Subcutaneous abdominal adipose tissue (tissue), 5 donors: ENCODE measurements around the gene NINJ2.

Source experiments
- H3K27ac ChIP-seq: one replicate; pipeline ENCODE4 v1.7.0; 2013; ENCODE audit warnings: low read depth, mild to moderate bottlenecking, inconsistent platforms, low read length, moderate library complexity
- H3K27me3 ChIP-seq, 5 donors: one replicate each; pipeline ENCODE4 v1.7.0; 2013; ENCODE audit warnings: low read length in 5 of 5, inconsistent platforms in 1 of 5; ENCODE audit not compliant: control insufficient read depth in 5 of 5, insufficient read depth in 4 of 5
- H3K36me3 ChIP-seq, 5 donors: one replicate each; pipeline ENCODE4 v1.7.0; 2013; ENCODE audit warnings: low read length in 5 of 5; ENCODE audit not compliant: control insufficient read depth in 5 of 5, insufficient read depth in 5 of 5
- H3K4me1 ChIP-seq, 5 donors: one replicate each; pipeline ENCODE4 v1.7.0; 2013; ENCODE audit warnings: low read length in 5 of 5, mild to moderate bottlenecking in 3 of 5, moderate library complexity in 1 of 5; ENCODE audit not compliant: control insufficient read depth in 5 of 5, insufficient read depth in 5 of 5
- H3K4me3 ChIP-seq, 5 donors: one replicate each; pipeline ENCODE4 v1.7.0; 2013; ENCODE audit warnings: low read length in 5 of 5, low read depth in 1 of 5
- H3K9ac ChIP-seq, 5 donors: one replicate each; pipeline ENCODE4 v1.7.0; 2013; ENCODE audit warnings: low read length in 5 of 5, mild to moderate bottlenecking in 4 of 5, moderate library complexity in 3 of 5
- H3K9me3 ChIP-seq, 5 donors: one replicate each; pipeline ENCODE4 v1.7.0; 2013; ENCODE audit warnings: low read length in 5 of 5; ENCODE audit not compliant: control insufficient read depth in 5 of 5
- donor health status: healthy.
- donor health status: healthy.
- donor health status: healthy.
- donor health status: healthy.
- donor health status: healthy.

NINJ2 gene

GRCh38 chr12:674272-674781 is 11.1 kb upstream of the NINJ2 start:
- no peak overlapping the region for H3K4me3 ChIP-seq
- H3K27ac ChIP-seq: no peak overlapping the region
- H3K36me3 ChIP-seq: no peaks in the 10 kb centered on the region
- H3K27me3 ChIP-seq: no peaks in the 10 kb centered on the region
- no peak overlapping the region for H3K9ac ChIP-seq
- H3K4me1 ChIP-seq: peaks cover 0 to 6% (median 0%) of the 10 kb centered on the region in 5 donors
- no peaks in the 10 kb centered on the region for H3K9me3 ChIP-seq

GRCh38 chr12:673849-674248 is 10.6 kb upstream of the NINJ2 start:
- Histone ChIP-seq H3K27ac (no peak overlapping the region), H3K9ac (no peak overlapping the region), H3K4me1 (peaks cover 0 to 6% (median 0%) of the 10 kb centered on the region in 5 donors), H3K4me3 (no peak overlapping the region), H3K36me3 (no peaks in the 10 kb centered on the region), H3K27me3 (no peaks in the 10 kb centered on the region), H3K9me3 (no peaks in the 10 kb centered on the region)

- Histone ChIP-seq H3K27ac (no peak overlapping the region), H3K9ac (no peak overlapping the region), H3K4me1 (peaks cover 0 to 10% (median 7%) of the 10 kb centered on the region in 5 donors), H3K27me3 (no peaks in the 10 kb centered on the region), H3K9me3 (no peaks in the 10 kb centered on the region), H3K36me3 (no peaks in the 10 kb centered on the region), H3K4me3 (no peak overlapping the region)
Measured at GRCh38 chr12:669576-669945, 6.3 kb upstream of the NINJ2 start.

GRCh38 chr12:668090-668481 is 4.8 kb upstream of the NINJ2 start:
- peaks cover 1 to 20% (median 16%) of the 10 kb centered on the region in 5 donors for H3K4me1 ChIP-seq
- no peak overlapping the region for H3K27ac ChIP-seq
- H3K9ac ChIP-seq: no peak overlapping the region
- no peaks in the 10 kb centered on the region for H3K36me3 ChIP-seq
- H3K27me3 ChIP-seq: no peaks in the 10 kb centered on the region
- H3K9me3 ChIP-seq: no peaks in the 10 kb centered on the region
- H3K4me3 ChIP-seq: no peak overlapping the region

- Histone ChIP-seq H3K9me3 (no peaks in the 10 kb centered on the region), H3K4me3 (no peak overlapping the region), H3K9ac (no peak overlapping the region), H3K27me3 (no peaks in the 10 kb centered on the region), H3K36me3 (no peaks in the 10 kb centered on the region), H3K4me1 (peaks cover 1 to 32% (median 27%) of the 10 kb centered on the region in 5 donors), H3K27ac (no peak overlapping the region)
Measured at GRCh38 chr12:666766-667308, 3.6 kb upstream of the NINJ2 start.

- H3K27ac ChIP-seq: no peak overlapping the region
- no peak overlapping the region for H3K9ac ChIP-seq
- H3K9me3 ChIP-seq: no peaks in the 10 kb centered on the region
- H3K27me3 ChIP-seq: no peaks in the 10 kb centered on the region
- no peak overlapping the region for H3K4me3 ChIP-seq
- peaks cover 1 to 36% (median 29%) of the 10 kb centered on the region in 5 donors for H3K4me1 ChIP-seq
- no peaks in the 10 kb centered on the region for H3K36me3 ChIP-seq
Measured at GRCh38 chr12:666066-666465, 2.8 kb upstream of the NINJ2 start.

GRCh38 chr12:664779-665092 is 1.5 kb upstream of the NINJ2 start:
- no peak overlapping the region for H3K27ac ChIP-seq
- no peaks in the 10 kb centered on the region for H3K27me3 ChIP-seq
- no peak overlapping the region for H3K4me3 ChIP-seq
- H3K36me3 ChIP-seq: no peaks in the 10 kb centered on the region
- H3K4me1 ChIP-seq: peaks cover 1 to 36% (median 29%) of the 10 kb centered on the region in 5 donors
- no peak overlapping the region for H3K9ac ChIP-seq
- H3K9me3 ChIP-seq: no peaks in the 10 kb centered on the region

- Histone ChIP-seq H3K9ac (no peak overlapping the region), H3K4me1 (peaks cover 1 to 36% (median 29%) of the 10 kb centered on the region in 5 donors), H3K27me3 (no peaks in the 10 kb centered on the region), H3K27ac (peak overlapping the region; percentile 84), H3K4me3 (peak overlapping the region in 2 of 5 donors; percentile 58 to 65), H3K36me3 (no peaks in the 10 kb centered on the region), H3K9me3 (no peaks in the 10 kb centered on the region)
Measured at GRCh38 chr12:664075-664778, 982 bp upstream of the NINJ2 start.

GRCh38 chr12:662566-663292 is 516 bp downstream of the NINJ2 start:
- peak overlapping the region; percentile 5 to 80 (median 30) for H3K9ac ChIP-seq
- H3K4me3 ChIP-seq: peak overlapping the region; percentile 48 to 65 (median 58)
- no peaks in the 10 kb centered on the region for H3K9me3 ChIP-seq
- no peaks in the 10 kb centered on the region for H3K27me3 ChIP-seq
- H3K27ac ChIP-seq: peak overlapping the region; percentile 84
- no peaks in the 10 kb centered on the region for H3K36me3 ChIP-seq
- H3K4me1 ChIP-seq: peaks cover 1 to 36% (median 29%) of the 10 kb centered on the region in 5 donors
